ENCODE results near the gene CAV3.

CAV3 gene

DNA sequence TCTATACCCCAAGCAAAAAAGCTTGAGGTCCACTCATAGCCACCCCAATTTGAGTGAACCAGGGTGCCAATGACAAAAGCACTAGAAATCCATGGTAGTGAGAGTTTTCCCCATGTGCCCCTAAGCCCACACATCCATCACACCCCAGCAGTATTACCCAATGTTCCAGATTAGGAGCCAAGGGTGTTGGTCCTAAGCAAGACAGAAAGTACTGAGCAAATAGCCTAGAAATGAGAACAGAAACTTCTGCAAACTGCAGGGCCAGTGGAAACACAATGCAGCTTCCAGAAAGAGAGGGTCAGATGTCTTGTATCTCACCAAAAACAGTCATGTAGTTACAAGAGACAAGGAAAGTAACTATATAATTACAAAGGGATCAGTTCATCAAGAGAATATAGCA is 46.7 kb downstream of the CAV3 start:
- Mint-ChIP-seq H3K4me1 (ENCODE audit: low read depth) (no peaks in the 10 kb centered on the region), H3K27ac (no peak overlapping the region), H3K27me3 (peaks cover 5% of the 10 kb centered on the region), H3K9me3 (no peaks in the 10 kb centered on the region), H3K4me3 (no peak overlapping the region), H3K36me3 (ENCODE audit: low read depth) (no peaks in the 10 kb centered on the region)

DNA sequence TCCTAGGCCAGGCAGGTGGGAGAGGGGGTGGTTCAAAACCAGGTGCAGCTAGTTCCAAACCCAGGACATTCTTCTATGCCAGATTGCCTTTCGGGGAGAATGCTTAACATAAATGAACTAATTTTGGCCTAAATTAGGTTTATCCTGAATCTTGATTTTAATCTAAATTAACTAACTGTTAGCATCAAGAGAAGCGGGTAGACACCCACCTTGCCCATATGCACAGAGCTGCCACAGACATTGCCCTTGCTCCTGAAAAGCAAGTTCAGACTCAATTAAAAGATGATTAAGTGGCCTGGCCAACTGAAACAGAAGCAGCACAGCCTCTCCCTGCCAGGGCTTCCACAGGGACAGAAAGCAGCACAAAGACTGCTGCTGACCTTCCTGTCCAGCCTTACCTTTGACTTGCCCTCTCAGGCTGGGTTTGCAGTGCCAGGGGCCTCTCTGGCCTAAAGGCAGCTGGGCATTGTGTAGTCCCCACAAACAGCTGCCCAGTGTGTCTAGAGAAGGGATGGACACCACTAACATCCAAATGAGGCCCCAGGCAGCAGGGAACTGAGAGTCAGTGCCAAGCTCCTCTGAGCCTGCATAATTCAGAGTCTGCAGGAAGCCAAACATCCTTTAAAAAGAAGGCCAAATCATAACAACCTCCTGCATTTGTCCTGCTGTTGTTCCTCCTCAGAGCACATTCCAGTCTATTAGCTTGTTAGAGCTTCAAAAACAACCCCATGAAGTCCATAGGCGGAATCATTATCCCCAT is 51.3 kb downstream of the CAV3 start:
- H3K4me1 Mint-ChIP-seq (ENCODE audit: low read depth), result no peaks in the 10 kb centered on the region
- peaks cover 8% of the 10 kb centered on the region for H3K9me3 Mint-ChIP-seq
- no peak overlapping the region for H3K4me3 Mint-ChIP-seq
- no peaks in the 10 kb centered on the region for H3K36me3 Mint-ChIP-seq (ENCODE audit: low read depth)
- H3K27ac Mint-ChIP-seq, result no peak overlapping the region
- H3K27me3 Mint-ChIP-seq, result no peaks in the 10 kb centered on the region

DNA sequence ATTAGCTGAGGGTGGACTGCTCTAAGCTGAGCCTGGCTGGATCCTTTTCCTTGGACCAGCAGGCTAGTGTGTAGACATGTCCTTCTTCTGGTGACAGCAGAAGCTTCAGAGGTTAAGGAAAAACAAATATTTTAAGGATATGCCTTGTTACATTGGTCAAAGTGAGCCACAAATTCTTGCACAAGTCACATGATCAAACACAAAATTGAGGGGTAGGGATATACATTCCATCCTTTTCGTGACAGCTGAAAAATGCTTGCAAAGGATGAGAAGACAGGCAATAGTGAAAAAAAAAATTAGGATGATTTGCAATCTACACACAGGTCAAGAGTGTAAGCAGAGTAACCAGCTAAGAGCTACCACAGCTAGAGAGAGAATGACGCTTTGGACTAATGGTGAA is 56.9 kb downstream of the CAV3 start:
- Mint-ChIP-seq H3K36me3 (ENCODE audit: low read depth) (no peaks in the 10 kb centered on the region), H3K27me3 (no peaks in the 10 kb centered on the region), H3K27ac (no peak overlapping the region), H3K4me1 (ENCODE audit: low read depth) (no peaks in the 10 kb centered on the region), H3K9me3 (peaks cover 12% of the 10 kb centered on the region), H3K4me3 (no peak overlapping the region)

DNA sequence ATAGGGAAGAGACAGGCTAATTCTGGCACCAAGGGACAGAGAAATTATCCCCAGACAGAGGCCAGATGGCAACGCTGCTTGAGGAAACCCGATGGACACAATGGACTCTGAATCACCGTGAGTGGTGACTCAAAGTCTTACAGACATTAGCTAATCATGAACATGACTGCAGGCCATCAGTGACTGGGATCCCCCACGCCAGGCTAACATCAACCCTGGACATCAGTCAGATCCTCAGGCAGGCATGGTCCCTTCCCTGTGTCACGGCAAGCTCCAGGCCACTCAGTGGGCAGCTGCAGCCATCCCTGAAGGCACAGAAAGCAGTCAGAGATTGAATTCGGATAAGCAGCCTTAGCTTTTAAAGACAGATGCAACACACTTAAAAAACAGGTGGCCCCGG is 59.6 kb downstream of the CAV3 start:
- Mint-ChIP-seq H3K4me1 (ENCODE audit: low read depth) (no peaks in the 10 kb centered on the region), H3K27me3 (no peaks in the 10 kb centered on the region), H3K4me3 (no peak overlapping the region), H3K27ac (no peak overlapping the region), H3K9me3 (peaks cover 12% of the 10 kb centered on the region), H3K36me3 (ENCODE audit: low read depth) (no peaks in the 10 kb centered on the region)

DNA sequence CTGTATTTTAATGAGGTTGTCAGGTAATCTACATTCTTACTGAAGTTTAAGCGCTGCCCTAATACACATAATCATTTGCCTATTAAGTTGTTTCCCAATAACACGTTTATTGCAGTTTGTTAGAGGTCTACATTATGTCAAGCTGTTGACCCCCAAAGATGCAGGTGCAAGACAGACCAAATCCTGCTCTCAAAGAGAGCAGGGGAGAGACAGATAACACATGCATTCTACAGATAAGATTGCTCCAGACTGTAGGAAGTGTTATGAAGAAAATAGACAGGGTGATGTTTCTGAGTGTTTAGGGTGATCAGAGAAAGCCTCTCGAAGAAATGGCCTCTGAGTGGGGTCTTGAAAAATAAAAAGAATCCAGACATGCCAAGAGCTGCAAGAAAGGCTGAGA is 60.6 kb downstream of the CAV3 start:
- no peaks in the 10 kb centered on the region for H3K36me3 Mint-ChIP-seq (ENCODE audit: low read depth)
- H3K27me3 Mint-ChIP-seq, result no peaks in the 10 kb centered on the region
- no peak overlapping the region for H3K27ac Mint-ChIP-seq
- H3K4me1 Mint-ChIP-seq (ENCODE audit: low read depth), result no peaks in the 10 kb centered on the region
- no peak overlapping the region for H3K4me3 Mint-ChIP-seq
- peaks cover 10% of the 10 kb centered on the region for H3K9me3 Mint-ChIP-seq
